Measurements from ENCODE around the gene HTR3A.

GRCh38 chr11:113992459-113993110 lies 17.7 kb downstream of the HTR3A start:
- TF ChIP-seq CTCF (IDR thresholded peaks at IDR 0.05) = no peak
- TF ChIP-seq POLR2A (IDR thresholded peaks at IDR 0.05) = no peak
- TF ChIP-seq EP300 (IDR thresholded peaks at IDR 0.05) = no peak
